Measurements from ENCODE around the gene AKT2. TPM values are rescaled to one million over a fixed set of nuclear protein-coding genes. Genes with fewer than 3 reads are reported as not detected.

Gene AKT2
- total RNA-seq, 1 experiment from 2014 or later = 108 TPM

GRCh38 chr19:40312533-40312932 lies 27.4 kb upstream of the AKT2 start:
- ChIA-PET CTCF (interaction anchor here (0.6 kb wide), 1 partner anchor 66 kb away, joined by 3 read pairs; no protein-coding TSS in a partner anchor), POLR2A (no interaction called here)
- TF ChIP-seq CTCF (IDR thresholded peaks at IDR 0.05; ENCODE audit: unreplicated experiment) = no peak
- Mint-ChIP-seq H3K36me3 (ENCODE audit: insufficient read depth, unreplicated experiment) (peaks cover 14% of the 10 kb centered on the region), H3K9me3 (ENCODE audit: unreplicated experiment) (no peaks in the 10 kb centered on the region), H3K27me3 (ENCODE audit: insufficient read depth, unreplicated experiment) (no peaks in the 10 kb centered on the region), H3K4me1 (ENCODE audit: insufficient read depth, unreplicated experiment) (no peaks in the 10 kb centered on the region), H3K27ac (ENCODE audit: low read depth, unreplicated experiment) (no peak overlapping the region), H3K4me3 (ENCODE audit: unreplicated experiment) (no peak overlapping the region)
- no peak for DNase-seq (ENCODE audit: unreplicated experiment)
- BruUV-seq (replicated peaks) = no TSS peak
- intact Hi-C loops (cut with micrococcal nuclease) = no loop called here

GRCh38 chr19:40309666-40310065 lies 24.5 kb upstream of the AKT2 start:
- intact Hi-C loops (cut with micrococcal nuclease) = loop anchor here (5.0 to 10.0 kb wide), 2 partner anchors 133 to 325 kb away; partner anchors contain the start of gene SERTAD3
- H3K36me3 Mint-ChIP-seq (ENCODE audit: insufficient read depth, unreplicated experiment) = no peaks in the 10 kb centered on the region
- H3K4me1 Mint-ChIP-seq (ENCODE audit: insufficient read depth, unreplicated experiment) = no peaks in the 10 kb centered on the region
- CTCF ChIA-PET = interaction anchor here (2.3 kb wide), 1 partner anchor 324 kb away, joined by 10 read pairs; no protein-coding TSS in a partner anchor
- no TSS peak for BruUV-seq (replicated peaks)
- no peak for DNase-seq (ENCODE audit: unreplicated experiment)
- H3K27ac Mint-ChIP-seq (ENCODE audit: low read depth, unreplicated experiment) = no peak overlapping the region
- no peaks in the 10 kb centered on the region for H3K9me3 Mint-ChIP-seq (ENCODE audit: unreplicated experiment)
- H3K27me3 Mint-ChIP-seq (ENCODE audit: insufficient read depth, unreplicated experiment) = no peaks in the 10 kb centered on the region
- POLR2A ChIA-PET = interaction anchor here (0.6 to 1.4 kb wide), 2 partner anchors 12 to 258 kb away, joined by 4 to 6 read pairs; no protein-coding TSS in a partner anchor
- no peak overlapping the region for H3K4me3 Mint-ChIP-seq (ENCODE audit: unreplicated experiment)
- no peak for TF ChIP-seq CTCF (IDR thresholded peaks at IDR 0.05; ENCODE audit: unreplicated experiment)

GRCh38 chr19:40305403-40305802 lies 20.3 kb upstream of the AKT2 start:
- H3K36me3 Mint-ChIP-seq (ENCODE audit: insufficient read depth, unreplicated experiment) = no peaks in the 10 kb centered on the region
- peak; percentile 72 for TF ChIP-seq CTCF (IDR thresholded peaks at IDR 0.05; ENCODE audit: unreplicated experiment)
- POLR2A ChIA-PET = interaction anchor here (0.6 to 2.2 kb wide), 16 partner anchors 21 to 416 kb away, joined by 3 to 15 read pairs (median 5); partner anchors contain the start of genes AKT2, C19orf47, LTBP4 and PLD3
- no peak overlapping the region for H3K4me3 Mint-ChIP-seq (ENCODE audit: unreplicated experiment)
- intact Hi-C loops (cut with micrococcal nuclease) = loop anchor here (1.0 to 10.0 kb wide), 5 partner anchors 115 to 329 kb away; partner anchors contain the start of gene SERTAD3
- BruUV-seq (replicated peaks) = no TSS peak
- H3K9me3 Mint-ChIP-seq (ENCODE audit: unreplicated experiment) = no peaks in the 10 kb centered on the region
- CTCF ChIA-PET = interaction anchor here (0.5 to 2.2 kb wide), 42 partner anchors 9 to 414 kb away, joined by 3 to 17 read pairs (median 4); partner anchors contain the start of genes BLVRB, C19orf47, LTBP4 and PLD3
- DNase-seq (ENCODE audit: unreplicated experiment) = peak; percentile 92
- H3K27ac Mint-ChIP-seq (ENCODE audit: low read depth, unreplicated experiment) = no peak overlapping the region
- H3K4me1 Mint-ChIP-seq (ENCODE audit: insufficient read depth, unreplicated experiment) = peaks cover 8% of the 10 kb centered on the region
- H3K27me3 Mint-ChIP-seq (ENCODE audit: insufficient read depth, unreplicated experiment) = no peaks in the 10 kb centered on the region

- ChIA-PET POLR2A (interaction anchor here (0.6 to 2.2 kb wide), 13 partner anchors 19 to 299 kb away, joined by 3 to 15 read pairs (median 5); partner anchors contain the start of genes AKT2, C19orf47, PLD3 and SERTAD3), CTCF (interaction anchor here (0.5 to 2.2 kb wide), 16 partner anchors 10 to 332 kb away, joined by 3 to 17 read pairs (median 5); partner anchors contain the start of genes BLVRB, C19orf47 and PLD3)
- Mint-ChIP-seq H3K27me3 (ENCODE audit: insufficient read depth, unreplicated experiment) (no peaks in the 10 kb centered on the region), H3K27ac (ENCODE audit: low read depth, unreplicated experiment) (peak overlapping the region; percentile 51), H3K36me3 (ENCODE audit: insufficient read depth, unreplicated experiment) (no peaks in the 10 kb centered on the region), H3K4me1 (ENCODE audit: insufficient read depth, unreplicated experiment) (peaks cover 8% of the 10 kb centered on the region), H3K4me3 (ENCODE audit: unreplicated experiment) (no peak overlapping the region), H3K9me3 (ENCODE audit: unreplicated experiment) (no peaks in the 10 kb centered on the region)
- BruUV-seq (replicated peaks) = no TSS peak
- TF ChIP-seq CTCF (IDR thresholded peaks at IDR 0.05; ENCODE audit: unreplicated experiment) = no peak
- intact Hi-C loops (cut with micrococcal nuclease) = loop anchor here (2.0 to 10.0 kb wide), 2 partner anchors 164 to 330 kb away; no protein-coding TSS in a partner anchor
- DNase-seq (ENCODE audit: unreplicated experiment) = no peak
These were observed 19.2 kb upstream of the AKT2 start for GRCh38 chr19:40304306-40304705.

Measured in MCF 10A (cell line).